HG03342 (cell line): Measurements from ENCODE around the gene DRAXIN.
A peak's percentile ranks its signal among the peaks of the same experiment; 100 is the strongest.

Experiments
- ATAC-seq: cut with Tn5 transposase; IDR thresholded peaks from one replicate; pipeline ENCODE4 v1.9.1; 2021; ENCODE audit warnings: mild to moderate bottlenecking, moderate library complexity; ENCODE audit not compliant: unreplicated experiment

DRAXIN gene

DNA sequence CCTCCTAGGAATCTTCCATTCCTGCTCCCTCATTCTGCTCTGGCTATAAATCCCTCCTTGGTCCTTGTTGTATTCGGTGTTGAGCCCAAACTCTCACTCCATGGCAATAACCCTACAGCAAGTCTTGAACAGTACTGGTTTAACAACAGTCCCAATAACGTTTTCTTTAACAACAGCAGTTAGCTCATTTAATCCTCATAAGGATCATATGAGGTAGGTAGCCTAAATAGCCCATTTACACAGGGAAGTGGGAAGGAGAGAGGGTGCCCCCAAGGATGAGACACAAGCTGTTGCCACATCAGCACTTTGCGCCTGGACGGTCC, 44.0 kb downstream of the DRAXIN start:
- ATAC-seq = no peak

DNA sequence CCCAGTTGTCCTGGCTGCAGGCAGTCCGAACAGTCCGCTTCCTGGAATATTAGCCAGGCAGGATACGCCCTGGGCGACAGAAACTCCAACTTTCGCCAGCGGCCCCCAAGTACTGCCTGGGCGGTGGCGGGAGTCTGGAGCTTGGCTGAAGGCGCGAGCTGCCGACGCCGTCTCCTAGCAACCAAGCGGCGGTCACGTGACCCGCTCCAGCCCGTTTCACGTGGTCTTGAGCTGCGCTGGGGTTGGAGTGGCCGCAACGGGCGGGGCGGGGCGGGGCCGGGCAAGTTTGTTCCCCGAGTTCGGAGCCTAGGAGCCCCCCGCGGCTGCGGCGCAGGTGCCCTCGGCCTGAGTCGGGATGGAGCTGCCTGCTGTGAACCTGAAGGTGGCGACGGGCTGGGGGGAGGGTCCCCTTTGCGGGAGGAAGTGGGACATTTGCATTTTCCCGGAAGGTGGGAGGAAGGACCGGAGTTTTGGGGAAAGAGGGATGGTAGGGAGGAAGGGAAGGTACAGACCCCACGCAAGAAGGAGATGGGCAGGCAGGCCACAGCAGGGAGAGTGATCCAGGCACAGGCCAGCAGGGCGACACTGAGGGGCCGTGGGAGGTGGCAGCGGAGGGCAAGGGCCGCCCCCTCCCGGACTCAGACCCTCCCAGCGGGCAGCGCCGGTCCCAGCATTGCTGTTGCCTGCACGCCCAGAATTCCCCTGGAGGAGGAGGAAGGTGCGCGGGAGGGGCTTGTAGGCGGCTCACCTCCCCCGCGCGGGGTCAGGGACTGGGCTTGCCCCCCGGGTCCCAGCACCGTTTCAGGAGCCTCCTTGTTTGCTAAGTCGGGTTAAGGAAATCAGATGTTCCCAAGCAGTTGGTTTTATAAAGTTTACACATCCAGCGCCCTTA, 44.6 kb downstream of the DRAXIN start, which contains the start of gene AGTRAP:
TSS of gene AGTRAP (plus strand) at position 283 of the 892 bp plus-strand sequence. CDS start at position 356, 73 bp downstream.
- peak; percentile 59 for ATAC-seq

DNA sequence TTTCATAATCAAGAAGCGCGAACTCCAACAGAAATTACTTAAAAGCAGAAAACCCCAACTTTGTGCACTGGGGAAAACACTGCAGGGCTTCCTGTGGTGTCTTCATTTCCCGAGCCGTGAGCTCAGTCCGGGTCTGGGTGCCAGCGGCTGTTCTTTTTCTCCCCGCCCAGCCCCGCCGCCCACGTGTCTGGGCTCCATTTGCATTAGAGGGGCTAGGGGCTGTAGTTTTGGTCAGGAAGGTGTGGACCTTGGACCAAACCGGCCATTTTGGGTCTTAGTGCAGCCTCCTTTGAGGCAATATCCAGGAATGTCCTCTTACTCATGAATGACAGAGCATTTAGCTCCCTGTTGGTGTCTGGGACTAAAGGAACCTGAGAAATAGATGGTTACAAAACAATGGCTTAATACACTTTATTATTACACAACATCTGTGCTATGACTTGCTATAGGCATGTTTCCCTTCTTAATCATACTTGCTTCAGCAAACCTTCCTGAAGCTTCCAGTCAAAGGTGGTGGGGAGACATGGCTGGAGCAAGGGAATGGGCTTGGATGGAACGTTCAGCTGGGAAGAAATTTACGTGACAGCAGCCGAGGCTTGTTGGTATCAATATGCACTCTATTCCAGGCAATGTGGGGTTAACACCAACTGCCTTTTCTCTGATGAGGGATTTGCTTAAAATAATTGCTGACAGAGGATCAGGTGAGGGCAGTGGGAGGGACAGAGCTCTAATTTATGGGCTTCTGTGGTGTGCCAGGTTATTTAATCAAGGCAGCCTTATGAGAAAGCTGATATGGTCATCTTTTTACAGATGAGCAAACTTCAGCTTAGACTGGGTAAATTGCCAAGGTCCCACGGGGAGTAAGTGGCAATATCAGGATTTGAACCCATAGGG, 45.5 kb downstream of the DRAXIN start:
- peak; percentile 21 for ATAC-seq

DNA sequence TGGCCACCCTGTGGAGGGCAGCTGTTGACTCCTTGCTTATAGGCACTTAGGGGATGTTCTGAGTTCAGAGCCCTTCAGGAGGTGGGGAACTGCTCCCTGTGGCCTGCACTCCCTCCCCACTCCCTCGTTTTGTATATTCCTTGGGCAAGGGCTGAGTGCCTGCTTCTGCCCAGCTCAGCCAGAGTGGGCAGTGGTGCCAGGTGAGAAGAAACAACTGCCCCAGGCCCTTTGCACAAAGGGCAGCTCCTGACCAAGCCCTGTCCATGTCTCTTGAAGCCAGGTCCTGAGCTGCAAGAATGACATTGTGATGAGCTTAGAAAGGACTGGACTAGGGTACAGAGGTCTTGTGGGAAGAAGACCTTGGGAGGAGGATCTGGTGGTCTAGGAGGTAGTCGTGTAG, 46.6 kb downstream of the DRAXIN start:
- no peak for ATAC-seq

DNA sequence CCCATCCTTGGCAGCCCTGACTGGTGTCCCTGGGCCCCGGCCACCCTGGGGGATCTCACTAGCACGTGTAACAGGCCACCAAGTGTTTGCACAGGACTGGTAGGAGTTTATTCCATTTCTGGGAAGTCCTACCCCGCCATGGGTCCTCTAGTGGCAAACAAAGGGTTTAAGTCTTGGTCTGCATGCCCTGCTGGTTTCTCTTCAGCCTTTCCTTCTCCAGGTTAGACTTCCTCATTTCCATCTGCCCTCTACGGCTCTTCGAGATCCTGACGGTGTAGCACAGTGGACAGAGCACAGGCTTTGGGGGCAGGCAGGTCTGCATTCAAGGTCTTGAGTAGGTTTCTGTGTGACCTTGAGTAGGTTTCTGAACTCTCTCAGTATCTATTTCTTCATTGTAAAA, 47.3 kb downstream of the DRAXIN start:
- ATAC-seq = no peak

DNA sequence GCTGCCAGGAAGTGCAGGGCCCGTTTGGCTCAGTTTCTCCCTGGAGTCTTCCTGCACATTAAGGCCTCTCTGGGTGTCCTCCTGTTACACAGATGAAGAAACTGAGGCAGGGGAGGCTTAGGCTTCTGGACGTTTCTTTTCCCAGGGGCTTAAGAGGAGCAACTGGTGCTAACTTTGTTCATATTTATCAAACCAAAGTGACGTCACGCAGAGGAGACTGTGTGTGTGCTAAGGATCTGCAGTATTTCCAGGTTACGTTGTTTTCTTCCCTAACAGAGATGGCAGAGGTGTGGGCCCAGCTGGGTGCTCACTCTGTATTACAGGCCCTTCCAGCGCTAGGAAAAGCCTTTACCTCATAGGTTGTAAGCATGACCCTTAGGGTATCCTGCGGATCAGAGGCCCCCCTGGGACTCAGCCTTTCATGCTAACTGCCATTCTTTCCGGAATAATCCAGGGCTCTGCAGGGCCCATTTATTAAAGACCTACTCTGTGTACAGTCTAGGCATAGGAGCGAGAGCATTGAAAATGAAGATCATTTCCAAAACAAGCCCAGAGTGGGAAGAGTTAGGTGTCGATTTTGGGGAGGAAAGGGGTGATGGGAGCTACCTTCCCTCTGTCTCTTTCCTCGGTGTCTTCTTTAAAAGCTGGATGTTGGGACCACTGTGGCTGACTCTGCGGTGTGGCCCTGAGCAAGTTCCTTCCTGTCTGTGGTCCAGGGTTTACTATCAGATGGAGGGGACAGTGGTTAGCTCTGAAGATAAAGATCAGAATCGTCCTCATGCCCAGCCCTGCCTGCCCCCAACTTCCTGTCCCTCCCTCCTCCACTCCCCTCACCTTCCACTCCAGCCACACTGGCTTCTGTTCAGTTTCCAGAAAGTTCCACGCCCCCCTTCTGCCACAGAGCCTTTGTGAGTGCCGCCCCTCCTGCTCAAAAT, 49.0 kb downstream of the DRAXIN start:
- ATAC-seq = no peak

DNA sequence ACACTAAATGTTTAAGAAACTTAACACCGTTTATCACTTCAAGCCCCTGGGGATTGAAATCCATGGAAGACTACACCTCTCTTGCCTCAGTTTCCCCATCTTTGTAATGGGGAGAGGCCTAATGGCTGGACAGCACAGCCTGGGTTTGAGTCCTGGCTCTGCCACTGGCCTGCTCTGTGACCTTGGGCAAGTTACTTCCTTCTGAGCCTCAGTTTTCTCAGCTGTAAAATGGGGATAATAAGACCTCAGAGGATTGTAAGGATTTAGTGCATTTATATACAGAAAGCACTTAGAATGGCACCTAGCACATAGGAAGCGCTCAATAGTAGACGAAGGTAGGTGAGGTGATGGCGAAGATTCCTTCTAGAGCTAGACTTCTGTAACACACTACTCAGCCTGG, 50.0 kb downstream of the DRAXIN start:
- no peak for ATAC-seq

DNA sequence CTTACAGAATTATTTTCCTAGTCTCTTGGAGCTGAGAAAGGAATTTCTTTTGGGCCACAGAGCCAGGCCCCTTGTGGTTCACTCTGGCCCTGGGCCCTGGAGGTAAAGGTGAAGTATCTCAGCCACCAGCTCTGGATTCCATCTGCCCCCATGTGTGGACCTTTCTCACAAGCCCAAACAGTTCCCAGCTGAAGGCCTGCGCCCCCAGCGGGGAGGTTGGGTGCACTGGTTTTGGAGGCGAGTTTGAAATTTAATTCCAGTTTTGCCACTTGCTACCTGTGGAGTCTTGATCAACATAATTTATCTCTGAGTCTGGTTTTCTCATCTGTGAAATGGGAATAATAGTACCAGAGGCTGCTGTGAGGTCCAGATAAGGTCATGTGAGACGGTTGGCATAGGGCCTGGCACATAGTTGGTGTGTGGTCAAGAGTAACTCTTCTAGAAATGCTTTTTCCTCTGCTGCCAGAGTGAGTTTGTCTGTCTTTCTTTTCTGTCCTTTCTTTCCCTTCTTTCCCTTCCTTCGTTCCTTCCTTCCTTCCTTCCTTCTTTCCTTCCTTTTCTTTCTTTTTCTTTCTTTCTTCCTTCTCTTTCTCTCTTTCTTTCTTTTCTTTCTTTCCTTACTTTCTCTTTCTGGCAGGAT, 50.5 kb downstream of the DRAXIN start:
- no peak for ATAC-seq

DNA sequence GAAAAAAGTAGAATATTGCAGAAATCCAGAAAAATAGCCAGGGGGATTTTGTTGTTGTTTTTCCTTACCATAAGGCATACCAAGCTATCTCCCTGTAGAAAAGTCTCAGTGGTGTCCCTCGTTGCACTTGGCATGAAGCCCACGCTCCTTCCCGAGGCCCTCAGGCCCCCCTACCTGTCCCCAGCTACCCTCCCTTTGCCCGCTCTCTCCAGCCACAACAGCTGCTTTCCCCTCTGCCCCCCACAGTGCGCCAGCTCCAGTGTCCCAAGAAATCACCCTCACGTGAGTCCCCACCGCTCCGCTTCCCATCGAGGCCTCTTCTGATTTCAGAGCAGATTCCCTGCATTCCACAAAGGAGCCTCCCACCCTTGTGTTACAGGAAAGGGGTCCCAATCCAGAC, 52.8 kb downstream of the DRAXIN start:
- no peak for ATAC-seq

DNA sequence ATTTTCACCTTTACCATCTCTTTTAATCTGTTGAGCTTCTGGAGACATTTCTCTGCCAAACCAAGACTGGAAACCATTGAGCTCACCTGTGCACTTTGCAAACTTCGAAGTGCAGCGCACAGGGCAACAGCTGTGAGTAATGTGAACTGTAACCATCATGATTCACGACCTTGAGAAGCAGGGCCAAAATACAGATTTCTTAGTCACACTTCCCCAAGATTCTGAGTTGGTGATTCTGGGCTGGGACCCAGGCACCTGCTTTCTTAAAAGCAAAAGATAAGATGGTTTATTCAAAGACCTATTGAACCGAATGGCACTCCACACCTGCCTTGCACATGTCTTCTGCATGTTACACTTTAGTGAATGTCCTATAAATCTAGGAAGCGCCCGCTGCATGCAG, 54.6 kb downstream of the DRAXIN start:
- ATAC-seq = no peak

DNA sequence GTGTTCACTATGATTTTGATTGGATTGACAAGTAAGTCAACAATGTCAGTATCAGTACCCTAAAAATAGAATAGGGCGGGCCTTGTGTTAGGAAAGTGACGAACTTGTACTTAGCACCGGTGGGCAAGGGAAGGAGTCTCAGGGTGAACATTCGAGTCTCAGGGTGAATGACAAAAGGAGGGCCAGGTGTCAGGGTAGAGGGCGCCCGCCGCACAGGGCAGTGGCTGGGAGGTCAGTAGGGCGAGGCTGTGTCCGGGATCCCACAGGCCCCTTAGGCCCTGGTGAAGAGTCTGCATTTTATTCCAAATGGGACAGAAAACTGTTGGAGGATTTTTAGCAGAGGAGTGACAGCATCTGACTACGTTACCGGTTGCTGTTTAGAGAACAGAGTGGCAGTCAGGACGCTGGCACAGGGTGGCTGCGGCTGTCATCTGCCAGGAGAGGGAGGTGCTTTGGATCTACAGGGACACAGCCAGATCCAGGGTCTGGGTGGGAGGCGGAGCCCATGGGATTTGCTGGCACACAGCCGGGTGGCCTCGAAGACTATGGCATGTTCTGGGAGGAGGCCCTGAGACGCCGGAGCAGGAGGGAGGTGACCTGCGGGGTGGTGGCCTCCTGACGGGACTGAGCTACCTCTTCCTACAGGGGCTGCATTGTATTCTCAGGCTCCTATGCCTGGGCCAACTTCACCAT, 55.4 kb downstream of the DRAXIN start:
- no peak for ATAC-seq

DNA sequence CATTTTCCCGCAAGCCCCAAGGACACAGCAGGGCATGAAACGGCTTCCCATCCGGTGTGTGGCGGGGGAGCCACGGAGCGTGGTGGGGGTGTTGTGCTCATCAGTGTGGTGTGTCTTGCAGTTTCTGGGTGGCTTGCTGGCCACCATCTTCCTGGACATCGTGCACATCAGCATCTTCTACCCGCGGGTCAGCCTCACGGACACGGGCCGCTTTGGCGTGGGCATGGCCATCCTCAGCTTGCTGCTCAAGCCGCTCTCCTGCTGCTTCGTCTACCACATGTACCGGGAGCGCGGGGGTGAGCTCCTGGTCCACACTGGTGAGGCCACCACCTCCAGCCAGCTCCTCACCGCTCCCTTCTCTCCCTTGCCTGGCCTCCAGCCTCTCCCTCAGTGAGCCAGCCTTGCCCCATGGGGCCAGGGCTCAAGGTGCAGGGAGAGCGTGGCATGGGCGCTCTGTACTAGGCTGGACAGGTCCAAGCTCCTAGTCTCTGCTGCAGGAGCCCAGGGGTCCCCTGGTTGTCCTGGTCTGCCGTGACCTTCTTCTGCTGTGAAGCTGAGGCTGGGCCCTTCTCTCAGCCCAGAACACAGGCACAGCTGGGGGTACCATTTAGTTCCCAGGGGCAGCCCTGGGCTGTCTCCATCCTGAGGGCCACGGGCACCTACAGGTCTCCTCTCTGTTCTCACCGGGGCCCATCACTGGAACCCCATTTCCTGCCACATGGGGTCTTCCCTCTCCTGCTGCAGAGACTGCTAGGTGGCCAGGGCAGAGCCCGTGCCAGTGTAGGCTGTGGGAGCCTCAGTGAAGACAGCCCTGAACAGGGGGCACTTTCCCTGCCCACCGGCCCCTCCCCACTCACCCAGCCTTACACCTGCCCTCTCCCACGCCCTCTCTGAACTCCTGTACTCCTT, 57.0 kb downstream of the DRAXIN start:
- ATAC-seq = no peak

DNA sequence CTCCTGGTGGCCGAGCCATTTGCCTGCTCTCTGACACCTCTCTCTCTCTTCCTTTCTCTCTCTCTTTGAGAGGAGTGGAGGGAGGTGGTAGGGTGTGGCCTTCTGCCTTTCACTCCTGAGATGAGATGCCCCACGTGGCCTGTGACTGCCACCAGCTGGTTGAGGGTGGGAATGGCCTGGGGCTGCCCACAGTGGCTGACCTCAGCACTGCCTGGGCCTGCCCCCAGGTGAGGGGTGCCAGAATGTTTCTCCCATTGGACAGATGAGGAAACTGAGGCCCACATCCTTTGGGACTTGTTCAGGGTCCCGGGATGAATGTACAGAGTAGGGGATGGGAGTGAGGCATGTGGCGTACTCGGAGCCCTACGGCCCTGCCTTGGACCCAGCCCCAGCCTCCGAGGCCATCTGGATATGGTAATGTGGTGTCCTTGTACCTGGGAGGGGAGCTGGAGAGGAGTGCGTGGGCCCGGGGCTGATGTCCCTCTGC, 57.7 kb downstream of the DRAXIN start:
- no peak for ATAC-seq

DNA sequence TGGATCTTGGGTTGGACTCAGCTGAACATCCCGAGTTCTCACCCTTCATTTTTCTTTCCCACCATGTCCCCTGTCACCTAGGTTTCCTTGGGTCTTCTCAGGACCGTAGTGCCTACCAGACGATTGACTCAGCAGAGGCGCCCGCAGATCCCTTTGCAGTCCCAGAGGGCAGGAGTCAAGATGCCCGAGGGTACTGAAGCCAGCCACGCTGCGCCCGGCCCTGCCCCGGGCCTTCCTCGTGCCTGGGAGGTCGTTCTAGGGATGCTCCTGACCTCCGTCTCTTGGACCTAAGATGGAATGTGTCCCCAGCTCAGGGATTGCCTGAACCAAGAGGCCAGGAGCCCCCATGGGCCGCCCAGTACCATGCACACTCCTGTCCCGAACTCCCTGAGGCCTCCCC, 58.5 kb downstream of the DRAXIN start:
- ATAC-seq = no peak

DNA sequence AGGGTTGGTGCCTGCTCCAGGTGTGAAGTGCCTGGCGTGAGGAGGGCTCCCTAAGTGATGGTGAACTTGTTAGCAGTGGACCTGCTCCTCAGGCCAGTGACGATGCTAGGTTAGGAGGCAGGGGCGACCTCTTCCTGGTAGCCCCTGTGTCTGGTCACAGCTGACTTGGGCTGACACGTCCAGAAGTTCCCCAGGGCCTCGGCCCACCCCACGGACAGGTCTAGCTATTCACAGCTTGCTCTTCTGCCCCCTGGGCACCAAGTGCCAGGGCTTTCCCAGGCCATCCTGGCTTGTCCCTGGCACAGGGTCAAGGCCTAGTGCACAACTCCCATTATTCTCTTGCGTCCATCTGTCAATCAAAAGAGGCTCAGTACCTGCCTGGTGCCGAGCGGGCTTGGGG, 59.6 kb downstream of the DRAXIN start:
- no peak for ATAC-seq

DNA sequence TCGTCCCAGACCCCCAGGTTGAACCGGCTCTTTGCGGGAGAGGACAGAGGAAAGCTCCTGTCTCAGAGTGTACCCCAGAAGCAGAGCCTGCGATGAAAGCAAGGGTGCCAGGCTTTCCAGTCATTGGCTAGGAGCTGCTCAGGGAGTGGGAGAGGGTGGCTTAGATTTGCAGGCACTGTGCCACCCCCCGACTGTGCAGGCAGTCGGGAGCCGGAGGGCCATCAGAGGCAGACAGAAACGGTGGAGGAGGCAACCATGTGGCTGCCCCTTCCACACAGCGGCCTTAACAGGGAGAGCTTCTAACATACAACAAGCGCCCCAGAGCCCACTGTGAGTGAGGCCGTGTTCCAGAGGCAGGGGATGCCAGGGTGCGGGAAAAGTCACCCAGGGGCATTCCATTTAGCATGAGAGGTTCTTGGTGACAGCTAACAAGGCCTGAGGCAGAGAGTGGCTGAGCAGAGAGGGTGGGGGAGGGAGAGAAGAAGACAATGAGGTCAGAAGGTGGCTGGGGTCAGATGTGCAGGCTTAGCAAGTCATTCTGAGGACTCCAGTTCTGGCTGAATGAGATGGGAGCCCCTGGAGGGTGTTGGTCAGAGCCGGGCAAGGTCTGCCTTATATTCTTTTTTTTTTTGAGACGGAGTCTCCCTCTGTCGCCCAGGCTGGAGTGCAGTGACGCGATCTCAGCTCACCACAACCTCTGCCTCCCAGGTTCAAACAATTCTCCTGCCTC, 61.0 kb downstream of the DRAXIN start:
- no peak for ATAC-seq

DNA sequence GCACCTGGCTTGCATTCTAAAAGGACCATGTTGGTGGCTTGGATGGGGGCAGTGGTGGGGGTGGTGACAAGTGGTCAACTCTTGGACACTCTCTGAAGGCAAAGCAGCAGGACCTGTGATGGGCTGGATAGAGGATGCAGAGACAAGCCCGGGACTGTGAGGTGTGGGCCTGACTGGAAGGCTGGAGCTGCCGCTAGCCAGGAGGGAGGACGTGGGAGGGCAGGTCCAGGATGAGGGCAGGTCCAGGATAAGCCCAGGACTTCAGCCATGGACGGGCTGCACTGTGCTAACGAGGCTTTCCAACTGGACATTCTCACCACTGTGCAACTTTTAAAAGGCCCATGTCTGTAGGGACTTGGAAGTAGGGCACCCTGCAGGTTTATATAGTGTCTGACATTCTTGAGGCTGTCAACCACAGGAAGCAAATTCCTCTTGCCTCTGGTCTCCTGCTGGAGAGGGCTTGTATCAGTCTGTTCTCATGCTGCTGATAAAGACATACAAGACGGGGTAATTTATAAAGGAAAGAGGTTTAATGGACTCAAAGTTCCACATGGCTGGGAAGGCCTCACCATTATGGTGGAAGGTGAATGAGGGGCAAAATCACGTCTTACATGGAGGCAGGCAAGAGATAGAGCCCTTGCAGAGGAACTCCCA, 62.2 kb downstream of the DRAXIN start:
- ATAC-seq = no peak
